Measurements from ENCODE around the gene LSM3. TPM values are rescaled to one million over a fixed set of nuclear protein-coding genes. Genes with fewer than 3 reads are reported as not detected.

Gene LSM3
- total and polyA plus RNA-seq, 9 of the 15 experiments (the other 6 are each of a cell fraction or from before 2014, with no cell fraction given) = 33.8 to 203 (median 61.2) TPM

DNA sequence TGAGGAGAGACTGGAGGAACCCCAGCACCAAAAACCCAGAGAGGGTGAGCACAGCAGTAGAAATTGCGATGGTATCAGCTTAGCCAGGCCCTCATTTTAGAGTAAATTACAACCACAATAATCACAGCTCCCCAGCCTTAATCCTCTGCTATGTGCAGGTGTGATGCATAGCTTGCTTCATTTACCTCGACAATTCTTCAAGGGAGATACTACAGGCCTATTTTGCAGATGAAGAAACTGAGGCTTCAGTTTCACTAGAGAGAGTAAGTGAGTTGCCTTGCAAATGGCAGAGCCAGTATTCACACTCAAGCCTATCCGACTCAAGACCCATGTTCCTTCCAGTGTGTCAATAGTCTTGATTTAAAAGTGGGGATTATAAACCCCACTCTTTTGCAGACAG is 33.4 kb downstream of the LSM3 start (continued):
- TF ChIP-seq PHTF2 (CRISPR knock-in tag; IDR thresholded peaks at IDR 0.05) (no peak), TARDBP (IDR thresholded peaks at IDR 0.05) (no peak), MCM3 (IDR thresholded peaks at IDR 0.05) (no peak), ZNF77 (CRISPR knock-in tag; IDR thresholded peaks at IDR 0.05) (no peak), SMARCA5 (IDR thresholded peaks at IDR 0.05) (peak; percentile 46; the same call in 1 of the 2 replicates), ATF7 (IDR thresholded peaks at IDR 0.05) (no peak), MYNN (IDR thresholded peaks at IDR 0.05) (no peak), MYNN (CRISPR knock-in tag; IDR thresholded peaks at IDR 0.05) (no peak), ARHGAP35 (IDR thresholded peaks at IDR 0.05; ENCODE audit: partially characterized antibody) (no peak), OTX1 (CRISPR knock-in tag; IDR thresholded peaks at IDR 0.05) (no peak), ARID1B (IDR thresholded peaks at IDR 0.05) (no peak), NUFIP1 (IDR thresholded peaks at IDR 0.05; ENCODE audit: partially characterized antibody) (no peak), NCOA6 (IDR thresholded peaks at IDR 0.05) (no peak), MEIS2 (IDR thresholded peaks at IDR 0.05; ENCODE audit: partially characterized antibody) (no peak), XRCC3 (IDR thresholded peaks at IDR 0.05) (no peak), RFX7 (CRISPR knock-in tag; IDR thresholded peaks at IDR 0.05) (0 out of 2 replicates have a peak, but pooled peaks have one; percentile 32), FUS (optimal IDR thresholded peaks at IDR 0.05; ENCODE audit: low read depth, low read length) (no peak)
- TF ChIP-seq, protein P1, sequence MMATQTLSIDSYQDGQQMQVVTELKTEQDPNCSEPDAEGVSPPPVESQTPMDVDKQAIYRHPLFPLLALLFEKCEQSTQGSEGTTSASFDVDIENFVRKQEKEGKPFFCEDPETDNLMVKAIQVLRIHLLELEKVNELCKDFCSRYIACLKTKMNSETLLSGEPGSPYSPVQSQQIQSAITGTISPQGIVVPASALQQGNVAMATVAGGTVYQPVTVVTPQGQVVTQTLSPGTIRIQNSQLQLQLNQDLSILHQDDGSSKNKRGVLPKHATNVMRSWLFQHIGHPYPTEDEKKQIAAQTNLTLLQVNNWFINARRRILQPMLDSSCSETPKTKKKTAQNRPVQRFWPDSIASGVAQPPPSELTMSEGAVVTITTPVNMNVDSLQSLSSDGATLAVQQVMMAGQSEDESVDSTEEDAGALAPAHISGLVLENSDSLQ (IDR thresholded peaks at IDR 0.05) = no peak
- TF ChIP-seq, protein P2, sequence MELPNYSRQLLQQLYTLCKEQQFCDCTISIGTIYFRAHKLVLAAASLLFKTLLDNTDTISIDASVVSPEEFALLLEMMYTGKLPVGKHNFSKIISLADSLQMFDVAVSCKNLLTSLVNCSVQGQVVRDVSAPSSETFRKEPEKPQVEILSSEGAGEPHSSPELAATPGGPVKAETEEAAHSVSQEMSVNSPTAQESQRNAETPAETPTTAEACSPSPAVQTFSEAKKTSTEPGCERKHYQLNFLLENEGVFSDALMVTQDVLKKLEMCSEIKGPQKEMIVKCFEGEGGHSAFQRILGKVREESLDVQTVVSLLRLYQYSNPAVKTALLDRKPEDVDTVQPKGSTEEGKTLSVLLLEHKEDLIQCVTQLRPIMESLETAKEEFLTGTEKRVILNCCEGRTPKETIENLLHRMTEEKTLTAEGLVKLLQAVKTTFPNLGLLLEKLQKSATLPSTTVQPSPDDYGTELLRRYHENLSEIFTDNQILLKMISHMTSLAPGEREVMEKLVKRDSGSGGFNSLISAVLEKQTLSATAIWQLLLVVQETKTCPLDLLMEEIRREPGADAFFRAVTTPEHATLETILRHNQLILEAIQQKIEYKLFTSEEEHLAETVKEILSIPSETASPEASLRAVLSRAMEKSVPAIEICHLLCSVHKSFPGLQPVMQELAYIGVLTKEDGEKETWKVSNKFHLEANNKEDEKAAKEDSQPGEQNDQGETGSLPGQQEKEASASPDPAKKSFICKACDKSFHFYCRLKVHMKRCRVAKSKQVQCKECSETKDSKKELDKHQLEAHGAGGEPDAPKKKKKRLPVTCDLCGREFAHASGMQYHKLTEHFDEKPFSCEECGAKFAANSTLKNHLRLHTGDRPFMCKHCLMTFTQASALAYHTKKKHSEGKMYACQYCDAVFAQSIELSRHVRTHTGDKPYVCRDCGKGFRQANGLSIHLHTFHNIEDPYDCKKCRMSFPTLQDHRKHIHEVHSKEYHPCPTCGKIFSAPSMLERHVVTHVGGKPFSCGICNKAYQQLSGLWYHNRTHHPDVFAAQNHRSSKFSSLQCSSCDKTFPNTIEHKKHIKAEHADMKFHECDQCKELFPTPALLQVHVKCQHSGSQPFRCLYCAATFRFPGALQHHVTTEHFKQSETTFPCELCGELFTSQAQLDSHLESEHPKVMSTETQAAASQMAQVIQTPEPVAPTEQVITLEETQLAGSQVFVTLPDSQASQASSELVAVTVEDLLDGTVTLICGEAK (IDR thresholded peaks at IDR 0.05) = no peak
- TF ChIP-seq, protein P2 (CRISPR knock-in tag; IDR thresholded peaks at IDR 0.05) = no peak
- TF ChIP-seq, protein P3, sequence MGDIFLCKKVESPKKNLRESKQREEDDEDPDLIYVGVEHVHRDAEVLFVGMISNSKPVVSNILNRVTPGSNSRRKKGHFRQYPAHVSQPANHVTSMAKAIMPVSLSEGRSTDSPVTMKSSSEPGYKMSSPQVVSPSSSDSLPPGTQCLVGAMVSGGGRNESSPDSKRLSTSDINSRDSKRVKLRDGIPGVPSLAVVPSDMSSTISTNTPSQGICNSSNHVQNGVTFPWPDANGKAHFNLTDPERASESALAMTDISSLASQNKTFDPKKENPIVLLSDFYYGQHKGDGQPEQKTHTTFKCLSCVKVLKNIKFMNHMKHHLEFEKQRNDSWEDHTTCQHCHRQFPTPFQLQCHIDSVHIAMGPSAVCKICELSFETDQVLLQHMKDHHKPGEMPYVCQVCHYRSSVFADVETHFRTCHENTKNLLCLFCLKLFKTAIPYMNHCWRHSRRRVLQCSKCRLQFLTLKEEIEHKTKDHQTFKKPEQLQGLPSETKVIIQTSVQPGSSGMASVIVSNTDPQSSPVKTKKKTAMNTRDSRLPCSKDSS (IDR thresholded peaks at IDR 0.05; ENCODE audit: low read depth, partially characterized antibody) = no peak
- TF ChIP-seq, protein P4, sequence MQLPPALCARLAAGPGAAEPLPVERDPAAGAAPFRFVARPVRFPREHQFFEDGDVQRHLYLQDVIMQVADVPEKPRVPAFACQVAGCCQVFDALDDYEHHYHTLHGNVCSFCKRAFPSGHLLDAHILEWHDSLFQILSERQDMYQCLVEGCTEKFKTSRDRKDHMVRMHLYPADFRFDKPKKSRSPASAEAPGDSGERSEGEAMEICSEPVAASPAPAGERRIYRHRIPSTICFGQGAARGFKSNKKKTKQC (CRISPR knock-in tag; IDR thresholded peaks at IDR 0.05) = no peak

All from K562 (cell line).